Measurements from ENCODE around the gene TBC1D2B.

The TBC1D2B gene

DNA sequence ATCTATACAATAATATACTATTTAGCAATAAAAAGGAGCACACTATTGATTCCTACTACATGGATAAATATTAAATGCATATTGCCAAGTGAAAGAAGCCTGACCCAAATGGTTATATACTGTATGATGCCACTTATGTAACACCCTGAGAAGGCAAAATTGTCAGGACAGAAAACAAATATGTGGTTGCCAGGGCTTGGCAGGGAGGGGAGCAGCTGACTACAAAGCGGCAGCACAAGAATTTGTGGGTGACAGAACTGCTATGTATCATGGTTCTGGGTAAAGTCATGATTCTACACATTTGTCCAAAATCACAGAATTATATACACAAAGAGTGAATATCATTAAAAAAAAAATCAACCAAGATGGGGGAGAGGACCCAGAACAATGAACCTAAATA lies 22.5 kb downstream of the TBC1D2B start:
- Mint-ChIP-seq H3K4me1 (peaks cover 94% of the 10 kb centered on the region), H3K27ac (peak overlapping the region in 1 of 2 donors; percentile 6), H3K9me3 (no peaks in the 10 kb centered on the region), H3K4me3 (no peak overlapping the region), H3K27me3 (no peaks in the 10 kb centered on the region)
- ATAC-seq (no peak), DNase-seq (no peak)

DNA sequence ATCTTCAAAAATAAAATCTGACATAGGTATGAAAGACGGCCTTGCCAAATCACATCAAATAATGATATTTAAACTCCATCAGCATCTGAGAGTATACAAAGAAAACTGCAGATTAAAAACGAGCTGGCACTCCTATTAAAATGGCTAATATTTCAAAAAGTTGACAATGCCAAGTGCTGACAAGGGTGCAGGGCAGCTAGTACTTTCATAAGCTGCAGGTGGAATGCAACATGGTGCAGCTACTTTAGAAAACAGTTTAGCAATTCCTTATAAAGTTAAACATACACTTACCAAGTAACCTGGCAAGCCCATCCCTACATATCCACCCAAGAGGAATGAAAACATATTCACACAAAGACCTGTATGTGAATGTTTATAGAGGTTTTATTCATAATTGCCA lies 23.0 kb downstream of the TBC1D2B start:
- ATAC-seq, result no peak
- no peaks in the 10 kb centered on the region for H3K9me3 Mint-ChIP-seq
- H3K27ac Mint-ChIP-seq, result no peak overlapping the region
- H3K27me3 Mint-ChIP-seq, result no peaks in the 10 kb centered on the region
- H3K4me1 Mint-ChIP-seq, result peaks cover 94% of the 10 kb centered on the region
- no peak for DNase-seq
- H3K4me3 Mint-ChIP-seq, result no peak overlapping the region

DNA sequence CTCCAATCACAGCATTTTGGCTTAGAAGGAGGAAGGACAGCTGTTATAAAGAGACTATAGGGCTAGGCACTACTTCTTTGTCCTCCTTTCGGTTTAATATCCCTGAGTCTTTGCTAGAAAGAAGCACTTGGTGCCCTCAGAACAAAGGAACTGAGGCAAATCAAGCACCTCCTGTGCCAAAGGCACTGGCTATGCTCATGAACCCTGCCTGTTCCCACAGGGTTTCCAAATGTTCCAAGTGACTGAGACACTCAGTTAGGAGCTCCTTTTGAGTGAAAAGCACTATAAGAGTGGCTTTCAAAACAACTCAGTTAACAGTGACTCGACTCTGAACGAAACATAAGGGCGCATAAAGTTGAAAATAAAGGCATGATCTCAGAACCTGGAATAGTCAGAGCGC lies 25.0 kb downstream of the TBC1D2B start:
- Mint-ChIP-seq H3K27ac (peak overlapping the region in 1 of 2 donors; percentile 31), H3K9me3 (no peaks in the 10 kb centered on the region)
- no peak for DNase-seq

DNA sequence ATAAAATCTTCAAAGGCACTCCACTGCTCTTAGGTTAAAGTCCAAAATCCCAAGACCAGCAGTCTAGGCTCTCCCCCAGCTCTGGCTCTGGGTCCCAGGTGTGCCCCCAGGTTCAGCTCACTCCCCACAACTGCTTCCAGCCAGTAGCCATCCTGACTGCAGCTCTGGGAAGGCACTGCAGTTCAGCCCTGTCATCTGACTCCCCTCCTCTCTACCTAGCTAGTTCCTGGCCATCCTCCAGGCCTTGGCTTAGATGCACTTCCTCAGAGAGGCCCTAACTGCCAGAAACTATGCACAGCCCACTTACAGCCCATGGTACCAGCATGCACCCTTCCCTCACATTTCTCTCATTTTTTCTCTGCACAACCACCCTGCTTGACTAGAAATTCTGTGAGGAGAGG lies 25.5 kb downstream of the TBC1D2B start:
- no peaks in the 10 kb centered on the region for H3K27me3 Mint-ChIP-seq
- H3K27ac Mint-ChIP-seq, result peak overlapping the region; percentile 12 to 31
- H3K4me1 Mint-ChIP-seq, result peaks cover 94% of the 10 kb centered on the region
- peak overlapping the region; percentile 31 to 60 for H3K4me3 Mint-ChIP-seq
- no peak for DNase-seq
- H3K9me3 Mint-ChIP-seq, result no peaks in the 10 kb centered on the region
- no peak for ATAC-seq

More for the DNA sequence above, 25.0 kb downstream of the TBC1D2B start:
- H3K27me3 Mint-ChIP-seq, result no peaks in the 10 kb centered on the region
- peak overlapping the region in 1 of 2 donors; percentile 60 for H3K4me3 Mint-ChIP-seq
- H3K4me1 Mint-ChIP-seq, result peaks cover 94% of the 10 kb centered on the region
- ATAC-seq, result no peak

DNA sequence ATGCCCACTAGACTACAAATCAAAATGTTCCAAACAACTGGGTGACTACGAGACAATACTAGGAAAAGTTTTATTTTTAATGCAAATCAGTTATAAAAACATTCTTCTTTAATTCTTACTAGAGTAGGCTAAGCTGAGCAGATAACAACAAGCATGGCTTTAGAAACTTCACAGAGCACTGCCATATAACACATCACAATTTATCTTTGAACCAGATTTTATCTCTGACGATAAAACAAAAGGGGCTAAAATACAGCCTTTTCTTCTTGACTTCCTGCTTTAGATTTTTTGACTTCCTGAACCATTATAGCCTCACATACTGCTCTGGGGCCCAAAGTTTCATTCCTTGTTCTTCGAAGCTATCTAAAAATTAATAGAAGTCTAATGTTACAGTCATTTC lies 25.9 kb downstream of the TBC1D2B start:
- no peak for DNase-seq
- ATAC-seq, result no peak
- peak overlapping the region; percentile 31 to 60 for H3K4me3 Mint-ChIP-seq

DNA sequence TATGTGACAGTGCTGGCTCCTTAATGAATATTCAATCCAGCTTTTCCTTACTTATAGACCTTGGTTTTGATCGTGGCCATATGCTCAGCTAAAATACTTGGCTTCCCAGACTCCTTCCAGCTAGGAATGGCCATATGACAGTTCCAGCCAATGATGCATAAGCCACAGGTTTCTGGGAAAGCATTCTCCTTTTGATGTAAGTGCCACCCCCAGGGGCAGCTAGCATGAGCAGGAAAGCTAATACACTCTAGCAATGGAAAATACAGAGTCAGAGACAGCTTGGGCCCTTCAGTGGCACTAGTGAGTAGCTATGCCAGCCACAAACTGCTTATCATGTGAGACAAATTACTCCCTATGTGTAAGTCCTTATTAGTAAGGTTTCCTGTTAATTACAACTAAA lies 26.7 kb downstream of the TBC1D2B start:
- Mint-ChIP-seq H3K27me3 (no peaks in the 10 kb centered on the region), H3K9me3 (no peaks in the 10 kb centered on the region), H3K4me1 (peaks cover 94% of the 10 kb centered on the region), H3K4me3 (peak overlapping the region in 1 of 2 donors; percentile 10), H3K27ac (peak overlapping the region; percentile 75 to 78)
- ATAC-seq, result no peak
- DNase-seq, result no peak

More for the DNA sequence above, 25.9 kb downstream of the TBC1D2B start:
- H3K27me3 Mint-ChIP-seq, result no peaks in the 10 kb centered on the region
- H3K4me1 Mint-ChIP-seq, result peaks cover 94% of the 10 kb centered on the region
- peak overlapping the region; percentile 12 to 31 for H3K27ac Mint-ChIP-seq
- no peaks in the 10 kb centered on the region for H3K9me3 Mint-ChIP-seq

DNA sequence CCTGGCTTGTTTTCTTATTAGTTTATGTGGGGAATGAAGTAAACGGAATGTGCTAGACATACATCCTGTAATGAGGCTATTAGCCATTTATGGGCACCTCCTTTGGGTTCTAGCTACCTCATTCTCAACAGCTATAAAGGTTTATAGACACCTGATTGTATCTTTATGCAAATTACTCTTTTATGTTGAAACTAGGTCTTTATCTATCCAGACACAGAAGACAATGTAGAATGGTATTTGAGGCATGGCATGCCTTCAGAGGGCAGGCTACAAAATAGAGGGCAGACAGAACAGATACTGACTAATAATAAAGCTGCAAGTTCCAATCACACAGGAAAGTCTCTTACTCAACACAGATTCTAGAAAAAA lies 27.1 kb downstream of the TBC1D2B start:
- Mint-ChIP-seq H3K27ac (peak overlapping the region in 1 of 2 donors; percentile 78), H3K4me1 (peaks cover 93% of the 10 kb centered on the region)
- ATAC-seq, result peak; percentile 11

DNA sequence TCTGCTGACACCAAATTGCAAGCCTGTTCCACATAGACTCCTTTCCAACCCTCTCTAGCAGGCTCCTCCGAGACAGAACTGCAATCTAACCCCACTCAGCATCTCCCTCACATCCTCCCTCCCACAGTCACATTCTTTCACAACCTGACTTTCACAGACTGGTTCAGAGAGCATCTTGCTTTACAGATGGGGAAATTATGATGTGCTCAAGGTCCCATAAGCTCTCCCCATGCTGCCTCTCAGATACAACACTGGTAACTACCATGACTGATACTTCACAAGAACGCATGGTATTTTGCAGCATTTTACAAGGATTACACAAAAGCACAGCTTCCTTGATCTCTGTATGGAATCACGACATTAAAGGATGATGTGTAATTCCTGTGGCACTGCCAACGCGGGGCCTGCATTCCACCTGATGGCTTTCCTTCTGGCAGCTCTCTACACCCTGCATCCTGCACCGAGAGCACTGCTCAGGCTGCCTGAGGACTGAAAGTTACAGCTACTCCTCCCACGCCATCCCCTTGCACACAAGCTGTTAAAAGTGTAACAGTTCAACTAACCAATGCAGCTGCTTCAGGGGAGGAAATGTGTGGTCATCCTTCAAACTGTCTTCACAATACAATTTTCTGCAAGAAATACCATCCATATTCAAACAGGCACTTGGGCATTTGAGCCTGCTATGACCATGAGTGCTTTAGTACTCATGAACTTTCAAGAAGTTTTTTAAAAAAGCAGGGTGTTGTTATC lies 27.6 kb downstream of the TBC1D2B start:
- DNase-seq, result peak; percentile 62 to 74

More for the DNA sequence above, 27.1 kb downstream of the TBC1D2B start:
- Mint-ChIP-seq H3K4me3 (peak overlapping the region; percentile 71 to 88), H3K9me3 (no peaks in the 10 kb centered on the region), H3K27me3 (no peaks in the 10 kb centered on the region)
- no peak for DNase-seq

DNA sequence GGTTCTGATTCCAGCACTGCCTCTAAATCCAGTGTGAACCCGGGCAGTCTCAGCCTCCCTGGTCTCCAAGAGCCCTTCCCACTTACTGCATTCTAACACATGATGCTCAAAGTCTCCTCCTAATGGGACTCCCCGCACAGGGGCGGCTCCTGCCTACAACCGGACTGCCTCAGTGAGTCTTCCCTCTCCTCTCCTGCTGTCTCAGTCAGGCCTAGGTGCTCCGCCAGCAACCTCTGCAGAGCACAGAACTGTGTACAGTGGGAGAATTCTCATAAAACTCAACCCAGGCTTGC lies 28.9 kb downstream of the TBC1D2B start:
- DNase-seq (no peak), ATAC-seq (no peak)
- peak overlapping the region; percentile 21 to 61 for H3K27ac Mint-ChIP-seq
- peaks cover 99% of the 10 kb centered on the region for H3K4me1 Mint-ChIP-seq
- no peaks in the 10 kb centered on the region for H3K9me3 Mint-ChIP-seq
- H3K27me3 Mint-ChIP-seq, result no peaks in the 10 kb centered on the region
- H3K4me3 Mint-ChIP-seq, result peak overlapping the region; percentile 19 to 20

More for the DNA sequence above, 27.6 kb downstream of the TBC1D2B start:
- no peaks in the 10 kb centered on the region for H3K9me3 Mint-ChIP-seq
- no peaks in the 10 kb centered on the region for H3K27me3 Mint-ChIP-seq
- peak overlapping the region; percentile 71 to 88 for H3K4me3 Mint-ChIP-seq
- peak; percentile 89 for ATAC-seq
- peaks cover 93% of the 10 kb centered on the region for H3K4me1 Mint-ChIP-seq
- peak overlapping the region; percentile 42 to 97 for H3K27ac Mint-ChIP-seq

DNA sequence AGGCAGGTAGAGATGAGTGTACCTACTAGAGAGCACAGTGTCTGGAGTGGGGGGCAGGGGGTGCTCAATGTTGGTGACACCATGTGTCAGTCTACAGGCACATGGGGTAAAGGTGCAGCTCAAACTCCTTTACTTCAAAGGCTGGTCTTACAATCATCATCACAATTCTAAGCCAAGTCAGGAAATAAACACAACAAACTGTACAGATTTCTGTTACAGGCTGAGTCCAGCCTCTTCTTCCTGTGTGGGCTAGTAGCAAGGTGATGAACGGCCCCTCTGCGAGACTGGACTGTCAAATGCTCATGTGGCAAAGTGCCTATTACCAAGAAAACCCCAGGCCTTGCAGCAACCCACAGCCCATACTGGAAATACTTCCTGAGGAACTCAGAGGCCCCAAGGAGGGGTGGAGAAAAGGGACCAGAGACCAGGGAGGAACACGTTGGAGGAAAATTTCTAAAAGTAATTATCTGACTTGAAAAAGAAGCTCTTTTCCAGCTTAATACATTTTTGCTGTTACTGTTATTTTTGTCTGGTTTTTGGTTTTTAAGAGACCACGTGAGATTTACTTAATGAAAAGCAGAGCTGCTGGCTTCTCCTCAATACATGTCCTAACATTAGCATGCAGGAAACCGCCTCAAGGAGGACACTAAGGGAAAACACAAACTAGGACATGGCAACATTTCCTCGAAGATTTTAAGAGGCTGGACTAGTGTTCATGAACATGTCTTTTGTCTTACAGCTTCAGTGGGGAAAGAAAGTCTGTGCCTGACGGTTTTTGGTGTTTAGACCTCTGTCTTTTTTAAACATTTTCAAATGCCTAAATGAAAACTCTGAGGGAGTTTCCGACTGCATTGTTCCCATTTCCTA lies 29.5 kb downstream of the TBC1D2B start:
- peak; percentile 4 for ATAC-seq
- Mint-ChIP-seq H3K27me3 (no peaks in the 10 kb centered on the region), H3K4me1 (peaks cover 98% of the 10 kb centered on the region), H3K4me3 (peak overlapping the region; percentile 66 to 70), H3K27ac (peak overlapping the region; percentile 68 to 94), H3K9me3 (no peaks in the 10 kb centered on the region)
- DNase-seq, result no peak

DNA sequence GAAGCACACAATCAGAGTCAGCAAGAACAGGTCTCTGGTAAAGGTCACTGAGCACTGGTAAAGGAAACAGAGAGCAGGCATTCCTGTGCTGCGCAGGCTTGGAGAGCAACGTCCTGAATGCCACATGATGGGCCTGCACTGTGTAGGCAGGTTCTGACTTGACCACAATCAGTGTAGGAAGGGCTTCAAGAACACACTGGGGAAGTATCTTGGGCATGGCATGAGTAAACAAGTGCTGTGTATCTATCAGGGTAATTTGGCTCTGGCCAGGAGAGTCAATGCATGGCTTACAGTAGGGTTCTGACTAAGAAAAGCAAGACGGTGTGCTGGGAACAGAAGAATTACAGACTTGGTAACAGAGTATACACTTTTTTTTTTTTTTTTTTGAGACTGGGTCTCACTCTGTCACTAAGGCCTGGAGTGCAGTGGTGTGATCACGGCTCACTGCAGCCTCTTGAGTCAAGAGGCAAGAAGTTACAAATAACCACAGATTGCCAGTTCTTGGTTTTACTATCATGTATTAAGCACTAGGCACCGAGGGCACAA lies 30.6 kb downstream of the TBC1D2B start:
- H3K4me1 Mint-ChIP-seq, result peaks cover 97% of the 10 kb centered on the region
- H3K27ac Mint-ChIP-seq, result peak overlapping the region; percentile 93 to 94
- ATAC-seq (peak; percentile 48), DNase-seq (peak in 1 of 2 donors; percentile 47)
- no peaks in the 10 kb centered on the region for H3K9me3 Mint-ChIP-seq
- H3K27me3 Mint-ChIP-seq, result no peaks in the 10 kb centered on the region
- H3K4me3 Mint-ChIP-seq, result peak overlapping the region; percentile 66 to 70

DNA sequence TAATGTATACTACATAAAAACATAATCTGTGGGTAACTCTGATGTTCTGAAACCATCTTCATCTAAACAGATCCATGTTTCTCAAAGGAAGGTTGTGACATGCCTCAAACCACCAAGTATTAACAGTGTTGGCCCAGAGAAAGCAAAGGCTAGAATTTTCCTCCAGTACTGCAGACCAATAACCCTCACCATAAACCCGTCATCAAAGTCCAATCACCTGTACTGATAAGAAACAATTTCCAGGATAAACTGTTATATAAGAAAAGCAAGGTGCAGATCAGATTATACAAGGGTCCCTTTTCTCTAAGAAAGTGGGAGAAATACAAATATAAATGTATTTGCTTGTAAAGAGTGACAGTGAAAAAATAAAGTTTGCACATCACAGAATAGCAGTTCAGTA lies 32.3 kb downstream of the TBC1D2B start:
- H3K4me1 Mint-ChIP-seq, result peaks cover 90% of the 10 kb centered on the region
- H3K4me3 Mint-ChIP-seq, result peak overlapping the region; percentile 14 to 36
- ATAC-seq (no peak), DNase-seq (no peak)
- H3K27ac Mint-ChIP-seq, result peak overlapping the region; percentile 2 to 85
- no peaks in the 10 kb centered on the region for H3K9me3 Mint-ChIP-seq
- no peaks in the 10 kb centered on the region for H3K27me3 Mint-ChIP-seq

DNA sequence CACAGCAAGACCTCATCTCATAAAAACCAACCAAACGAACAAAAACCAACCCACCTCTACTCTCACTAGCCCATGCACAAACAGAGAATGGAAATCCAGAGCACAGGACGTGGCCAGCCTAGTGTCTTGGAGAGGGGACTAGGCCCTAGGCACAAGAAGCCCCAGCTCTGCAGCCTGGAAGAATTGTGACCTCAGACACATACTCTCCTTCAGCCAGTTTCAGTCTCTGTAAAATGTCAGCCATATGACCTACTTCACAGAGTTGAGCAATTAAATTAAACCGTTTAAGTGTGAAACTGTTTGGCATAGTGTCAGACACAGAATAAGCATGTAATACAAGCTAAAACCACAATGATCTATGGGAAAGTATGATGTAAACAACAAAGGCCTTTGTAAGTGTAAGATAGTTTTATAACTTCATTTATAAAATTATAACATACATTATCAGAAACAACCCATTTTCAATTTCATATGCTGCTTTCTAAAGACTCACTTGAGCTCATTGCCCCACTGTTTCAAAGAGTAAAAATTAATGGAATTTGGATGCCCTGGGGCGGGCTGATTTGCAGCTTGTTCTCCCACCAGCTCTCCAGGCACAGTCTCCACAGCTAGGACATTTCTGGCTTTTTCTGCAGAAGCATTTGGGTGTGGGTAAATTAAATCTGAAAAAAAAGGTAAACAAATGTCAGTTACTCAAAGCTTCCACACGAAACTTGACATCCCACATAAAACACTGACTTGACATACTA lies 32.9 kb downstream of the TBC1D2B start:
- Mint-ChIP-seq H3K27me3 (no peaks in the 10 kb centered on the region), H3K9me3 (no peaks in the 10 kb centered on the region), H3K4me1 (peaks cover 90% of the 10 kb centered on the region), H3K4me3 (peak overlapping the region; percentile 51 to 83), H3K27ac (peak overlapping the region; percentile 36 to 93)
- ATAC-seq (peak; percentile 87), DNase-seq (peak in 1 of 2 donors; percentile 53)

DNA sequence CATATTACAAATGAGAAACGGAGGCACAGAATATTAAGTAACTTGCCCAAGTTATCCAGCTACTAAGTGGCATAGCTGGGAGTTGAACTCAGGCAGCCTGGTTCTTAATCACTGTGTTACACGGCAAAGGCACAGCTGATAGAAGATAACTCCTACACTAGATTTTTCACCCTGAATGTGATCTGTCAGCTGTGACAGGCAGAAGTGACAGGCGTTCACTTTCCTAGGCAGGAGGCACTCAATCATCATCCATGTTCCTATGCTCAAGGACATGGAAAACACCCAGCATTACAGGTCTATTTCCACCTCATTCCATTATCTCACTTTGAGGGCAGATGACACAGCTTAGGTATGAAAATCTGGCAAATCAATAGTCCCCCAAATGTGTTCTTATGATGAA lies 35.6 kb downstream of the TBC1D2B start:
- Mint-ChIP-seq H3K4me1 (peaks cover 90% of the 10 kb centered on the region), H3K27me3 (no peaks in the 10 kb centered on the region), H3K9me3 (no peaks in the 10 kb centered on the region), H3K4me3 (no peak overlapping the region), H3K27ac (no peak overlapping the region)
- ATAC-seq (no peak), DNase-seq (no peak)

DNA sequence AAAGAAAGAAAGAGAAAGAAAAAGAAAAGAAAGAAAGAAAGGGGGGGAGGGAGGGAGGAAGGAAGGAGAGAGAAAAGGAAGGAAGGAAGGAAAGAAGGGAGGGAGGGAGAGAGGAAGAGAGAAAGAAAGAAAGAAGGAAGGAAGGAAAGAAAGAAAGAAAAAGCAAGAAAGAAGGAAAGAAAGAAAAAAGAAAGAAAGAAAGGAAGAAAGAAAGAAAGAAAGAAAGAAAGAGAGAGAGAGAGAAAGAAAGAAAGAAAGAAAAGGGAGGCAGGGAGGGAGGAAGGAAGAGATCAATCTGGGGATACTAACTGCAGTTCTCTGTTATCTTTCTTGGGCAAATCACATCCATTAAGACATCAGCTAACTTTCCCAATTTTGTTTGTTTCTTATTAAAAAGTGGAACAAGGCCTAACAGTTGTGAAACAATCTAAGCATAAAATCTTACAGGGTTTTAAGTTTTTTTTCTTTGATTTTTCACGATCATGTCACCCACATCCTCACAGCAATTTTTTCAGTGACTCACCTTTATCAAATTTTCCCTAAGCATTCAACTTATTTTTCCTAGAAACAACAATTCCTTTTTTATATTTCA lies 36.8 kb downstream of the TBC1D2B start:
- peak overlapping the region; percentile 0 to 57 for H3K4me3 Mint-ChIP-seq
- no peak overlapping the region for H3K27ac Mint-ChIP-seq

More for the DNA sequence above, 36.8 kb downstream of the TBC1D2B start:
- DNase-seq, result no peak
- H3K27me3 Mint-ChIP-seq, result no peaks in the 10 kb centered on the region
- no peaks in the 10 kb centered on the region for H3K9me3 Mint-ChIP-seq
- H3K4me1 Mint-ChIP-seq, result peaks cover 89% of the 10 kb centered on the region
- ATAC-seq, result no peak

Measured in stimulated activated naive CD8-positive, alpha-beta T cell treated with anti-CD3 and anti-CD28 coated beads, Interleukin-15, amount 100 ng/mL, for 72 hours (primary cell).